Panc1 (cell line): Measurements from ENCODE around the gene EARS2. TPM values are rescaled to one million over a fixed set of nuclear protein-coding genes. Genes with fewer than 3 reads are reported as not detected.

ENCODE experiments used
- ATAC-seq: fragments of 200-7000 bp; cut with Tn5 transposase; 2 replicates; pipeline ENCODE4 v1.9.1; 2020; ENCODE audit warnings: mild to moderate bottlenecking, moderate library complexity
- BruUV-seq: library from RNA; stranded (reverse); fragments of 400-500 nt; replicated peaks from 2 replicates; lab custom pipeline; 2021; lab: Mats Ljungman, UMichigan
- CTCF ChIA-PET: fragments of 300-600 bp; sonication (Branson Sonifier 250); formaldehyde crosslinking; loops from one replicate; lab custom pipeline; 2022; ENCODE audit warnings: antibody characterized with exemption; lab: Charles Lee
- POLR2A ChIA-PET: fragments of 300-600 bp; sonication (Branson Sonifier 250); formaldehyde crosslinking; loops from one replicate; lab custom pipeline; 2022; ENCODE audit warnings: antibody characterized with exemption; lab: Charles Lee
- DNase-seq: peaks from one replicate; pipeline ENCODE4 v3.0.0-alpha.2; 2010; ENCODE audit warnings: low read depth, low spot score
- H3K27ac ChIP-seq: 2 replicates; pipeline ENCODE4 v1.5.1; 2011; ENCODE audit warnings: mild to moderate bottlenecking, low read length, inconsistent platforms
- H3K27me3 ChIP-seq: fragments of 200-500 bp; sonication (Bioruptor generic); 2 replicates; pipeline ENCODE4 v1.6.0; 2014; ENCODE audit warnings: low read length, inconsistent platforms; ENCODE audit not compliant: control insufficient read depth, insufficient read depth
- H3K36me3 ChIP-seq: fragments of 200-500 bp; sonication (Bioruptor generic); 2 replicates; pipeline ENCODE4 v1.5.1; 2014; ENCODE audit warnings: inconsistent platforms, mild to moderate bottlenecking, low read length, moderate library complexity; ENCODE audit not compliant: control insufficient read depth, insufficient read depth
- H3K4me1 ChIP-seq: 2 replicates; pipeline ENCODE4 v1.5.1; 2011; ENCODE audit warnings: inconsistent platforms, mild to moderate bottlenecking, low read length, moderate library complexity; ENCODE audit not compliant: control insufficient read depth, insufficient read depth
- H3K4me3 ChIP-seq, 2 experiments: 2 replicates each; pipeline ENCODE4 v1.5.1; 2011 to 2012; ENCODE audit warnings: low read depth in 2 of 2, low read length in 2 of 2, mild to moderate bottlenecking in 2 of 2, inconsistent platforms in 1 of 2, moderate library complexity in 1 of 2
- H3K9me3 ChIP-seq: fragments of 200-500 bp; sonication (Bioruptor generic); 2 replicates; pipeline ENCODE4 v1.5.1; 2014; ENCODE audit warnings: low read depth, mild to moderate bottlenecking, inconsistent platforms, low read length, moderate library complexity; ENCODE audit not compliant: control insufficient read depth, insufficient read depth
- CTCF ChIP-seq: fragments of 450-650 bp; IDR thresholded peaks from 2 replicates; pipeline ENCODE4 v1.5.1; 2017; ENCODE audit warnings: mild to moderate bottlenecking
- POLR2AphosphoS5 ChIP-seq: IDR thresholded peaks from 2 replicates; pipeline ENCODE4 v1.6.1; 2012; ENCODE audit warnings: mild to moderate bottlenecking, low read depth, low read length, moderate library complexity
- REST ChIP-seq, 2 experiments: IDR thresholded peaks; 2 replicates each; pipeline ENCODE4 v1.6.1; 2011 to 2012; ENCODE audit warnings: low read depth in 2 of 2, control low read depth in 1 of 2, low read length in 1 of 2, mild to moderate bottlenecking in 1 of 2, moderate library complexity in 1 of 2; ENCODE audit not compliant: insufficient read depth in 1 of 2
- SIN3A ChIP-seq: IDR thresholded peaks from 2 replicates; pipeline ENCODE4 v1.6.1; 2012; ENCODE audit warnings: low read depth, mild to moderate bottlenecking, low read length, moderate library complexity, borderline replicate concordance; ENCODE audit not compliant: insufficient read depth
- TCF7L2 ChIP-seq: IDR thresholded peaks from 2 replicates; pipeline ENCODE4 v1.6.1; 2011; ENCODE audit warnings: mild to moderate bottlenecking, low read depth, low read length, inconsistent platforms
- in situ Hi-C: cut with HindIII; loops from 2 replicates; pipeline ENCODE4 v1.10.0; 2016; ENCODE audit warnings: low sequenced_read_pairs, low pct_unique_long_range_greater_than_20kb
- intact Hi-C: fragments of 100-400 bp; cut with micrococcal nuclease; formaldehyde crosslinking; loops from one replicate; pipeline ENCODE4 v1.10.0; 2022; ENCODE audit not compliant: unreplicated experiment
- total RNA-seq: library from RNA; stranded (reverse); gene quantifications from one replicate; pipeline ENCODE4 v1.2.1, GENCODE V29; 2021; ENCODE audit not compliant: unreplicated experiment

Gene EARS2
- total RNA-seq, 1 experiment from 2014 or later, result 31.3 TPM

GRCh38 chr16:23520500-23520899 is 36.6 kb downstream of the EARS2 start:
- POLR2A ChIA-PET, result interaction anchor here (0.6 kb wide), 1 partner anchor 50 kb away, joined by 3 read pairs; no protein-coding TSS in a partner anchor
- ATAC-seq, result no peak
- DNase-seq, result no peak
- Histone ChIP-seq H3K9me3 (no peaks in the 10 kb centered on the region), H3K27me3 (no peaks in the 10 kb centered on the region), H3K36me3 (peaks cover 13% of the 10 kb centered on the region), H3K4me1 (no peaks in the 10 kb centered on the region), H3K27ac (no peak overlapping the region), H3K4me3 (no peak overlapping the region)
- TF ChIP-seq SIN3A (no peak), TCF7L2 (no peak), POLR2AphosphoS5 (no peak), CTCF (no peak), REST (IDR thresholded peaks at IDR 0.05; ENCODE audit: insufficient read depth in 1 of 2, low read depth in 2 of 2, low read length in 1 of 2) (no peak)
- no TSS peak for BruUV-seq
- intact Hi-C loops, result no loop called here
- in situ Hi-C loops, result no loop called here
- CTCF ChIA-PET, result interaction anchor here (0.6 kb wide), 1 partner anchor 507 kb away, joined by 3 read pairs; no protein-coding TSS in a partner anchor

GRCh38 chr16:23519282-23519681 is 37.9 kb downstream of the EARS2 start:
- Histone ChIP-seq H3K27ac (no peak overlapping the region), H3K27me3 (no peaks in the 10 kb centered on the region), H3K9me3 (no peaks in the 10 kb centered on the region), H3K4me1 (no peaks in the 10 kb centered on the region), H3K4me3 (no peak overlapping the region), H3K36me3 (peaks cover 13% of the 10 kb centered on the region)
- POLR2A ChIA-PET, result no interaction called here
- ATAC-seq (no peak; the same call in 1 of the 2 replicates), DNase-seq (no peak)
- in situ Hi-C loops, result no loop called here
- intact Hi-C loops, result no loop called here
- CTCF ChIA-PET, result no interaction called here
- no TSS peak for BruUV-seq
- no peak for TF ChIP-seq SIN3A
- no peak for TF ChIP-seq CTCF
- no peak for TF ChIP-seq REST (IDR thresholded peaks at IDR 0.05; ENCODE audit: insufficient read depth in 1 of 2, low read depth in 2 of 2, low read length in 1 of 2)
- TF ChIP-seq TCF7L2, result no peak
- no peak for TF ChIP-seq POLR2AphosphoS5
